Muscle of back (tissue), 10 donors: Measurements from ENCODE around the gene TTC13. TPM values are rescaled to one million over a fixed set of nuclear protein-coding genes. Genes with fewer than 3 reads are reported as not detected.

Source experiments
- polyA plus RNA-seq, 10 donors: library from polyadenylated mRNA; unstranded; fragments of 120-200 nt; gene quantifications; one replicate each; pipeline ENCODE4 v1.2.1, GENCODE V29; 2013; ENCODE audit not compliant: insufficient read length in 10 of 10

The TTC13 gene
- polyA plus RNA-seq, 10 donors = 11.5 to 24.8 (median 18.8) TPM

Other genes with a start within 250 kb of the TTC13 start
- gene CAPN9, start 231.5 kb downstream of the TTC13 start, polyA plus RNA-seq = 1 to 10 TPM in 4 of 10 donors, under 1 TPM in 6; 0.50 to 1.3 (median 0.83) TPM
- 10 to 100 TPM; 60.8 to 86.4 (median 74.4) TPM for gene C1orf198, start 110.3 kb downstream of the TTC13 start, polyA plus RNA-seq
- gene ARV1, start 233 bp upstream of the TTC13 start, polyA plus RNA-seq = 10 to 100 TPM; 12.7 to 18.0 (median 15.2) TPM
- 10 to 100 TPM in 2 of 10 donors, 1 to 10 TPM in 8; 7.0 to 12.1 (median 8.3) TPM for gene FAM89A, start 61.4 kb upstream of the TTC13 start, polyA plus RNA-seq
- under 1 TPM; 0.05 to 0.17 (median 0.10) TPM for gene TRIM67, start 183.2 kb upstream of the TTC13 start, polyA plus RNA-seq